GM19025 (cell line): ENCODE measurements around the gene CNTNAP2.
"Not testable (repeated sequence)": the region's sequence is repeated elsewhere in the genome, so short reads cannot be mapped to it uniquely, and the experiment has no call there.

Experiments used
- ATAC-seq: cut with Tn5 transposase; IDR thresholded peaks from one replicate; pipeline ENCODE4 v1.9.1; 2021; ENCODE audit warnings: mild to moderate bottlenecking, low read depth, moderate library complexity; ENCODE audit not compliant: unreplicated experiment

The CNTNAP2 gene

GRCh38 chr7:147053746-147054145, 937.1 kb downstream of the CNTNAP2 start:
- no peak for ATAC-seq

- ATAC-seq: no peak
Measured at GRCh38 chr7:147060070-147060469, 943.5 kb downstream of the CNTNAP2 start.

DNA sequence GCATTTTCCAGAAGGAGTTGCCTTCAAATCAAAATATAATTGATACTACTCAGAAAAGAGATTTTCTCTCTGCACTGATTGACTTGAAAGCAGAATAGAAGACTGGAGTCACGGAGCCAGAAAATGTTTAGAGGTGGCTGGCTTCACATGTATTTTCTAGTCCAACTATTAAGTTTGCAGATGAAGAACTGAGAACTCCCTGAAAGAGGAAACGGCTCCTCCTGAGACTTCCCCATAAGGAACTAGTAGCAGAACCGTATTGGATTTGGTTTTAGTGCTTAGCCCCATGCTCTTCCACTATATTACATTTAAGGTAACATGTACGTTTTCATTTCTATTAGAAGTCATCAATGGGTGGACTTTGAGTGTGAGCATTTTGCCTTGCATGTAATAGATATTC, 946.3 kb downstream of the CNTNAP2 start:
- ATAC-seq: no peak

GRCh38 chr7:147068842-147069241, 952.2 kb downstream of the CNTNAP2 start:
- ATAC-seq: no peak

- no peak for ATAC-seq
Measured at GRCh38 chr7:147069771-147070170, 953.2 kb downstream of the CNTNAP2 start.

GRCh38 chr7:147070886-147071285, 954.3 kb downstream of the CNTNAP2 start:
- ATAC-seq: no peak

- ATAC-seq: no peak
Measured at GRCh38 chr7:147071536-147071935, 954.9 kb downstream of the CNTNAP2 start.

DNA sequence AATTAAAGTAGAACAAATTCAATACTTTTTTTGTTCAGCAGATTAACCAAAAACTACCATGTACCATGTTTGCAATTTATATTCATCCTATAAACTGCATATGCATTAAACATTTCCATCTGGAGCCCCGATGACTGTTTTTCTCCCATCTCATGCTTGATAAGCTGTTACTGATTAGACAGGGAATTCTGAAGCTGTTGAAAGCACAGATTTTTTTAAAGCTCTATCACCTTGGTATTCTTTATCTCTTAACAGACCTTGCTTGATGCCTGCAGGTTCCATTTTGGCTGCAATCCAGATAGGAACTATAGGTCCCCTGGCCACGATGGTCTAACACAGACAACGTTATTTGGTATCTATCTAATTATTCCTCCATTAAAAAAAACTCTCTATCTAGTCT, 961.7 kb downstream of the CNTNAP2 start:
- ATAC-seq: no peak

- ATAC-seq: no peak
Measured at GRCh38 chr7:147079083-147079482, 962.5 kb downstream of the CNTNAP2 start.

DNA sequence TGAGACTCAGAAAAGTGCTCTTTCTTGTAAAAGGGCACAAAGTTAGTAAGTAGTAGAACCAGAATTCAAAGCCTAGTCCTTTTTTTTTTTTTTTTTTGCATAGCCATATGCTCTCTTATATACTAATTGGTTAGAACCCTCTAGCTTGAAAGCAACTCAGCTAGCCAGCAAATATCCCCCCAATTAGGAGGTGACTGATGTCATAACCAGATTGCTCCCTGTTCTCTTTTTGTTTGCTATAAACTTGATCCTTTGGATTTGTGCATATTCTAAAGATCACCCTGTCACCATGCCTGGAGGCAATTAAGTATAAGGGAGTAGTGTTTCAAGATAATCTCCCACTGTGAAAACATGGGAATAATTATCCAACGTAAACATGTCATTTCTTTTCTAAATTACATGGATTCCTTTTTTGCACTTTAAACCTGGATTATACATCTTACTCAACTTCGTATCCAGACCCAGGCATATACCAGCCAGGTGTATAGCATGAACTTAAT, 963.4 kb downstream of the CNTNAP2 start:
- no peak for ATAC-seq

- no peak for ATAC-seq
Measured at GRCh38 chr7:147081117-147081516, 964.5 kb downstream of the CNTNAP2 start.

- no peak for ATAC-seq
Measured at GRCh38 chr7:147089051-147089461, 972.5 kb downstream of the CNTNAP2 start.

GRCh38 chr7:147089608-147090007, 973.0 kb downstream of the CNTNAP2 start:
- ATAC-seq: no peak

GRCh38 chr7:147096629-147097028, 980.0 kb downstream of the CNTNAP2 start:
- ATAC-seq: no peak

GRCh38 chr7:147103224-147103623, 986.6 kb downstream of the CNTNAP2 start:
- no peak for ATAC-seq

DNA sequence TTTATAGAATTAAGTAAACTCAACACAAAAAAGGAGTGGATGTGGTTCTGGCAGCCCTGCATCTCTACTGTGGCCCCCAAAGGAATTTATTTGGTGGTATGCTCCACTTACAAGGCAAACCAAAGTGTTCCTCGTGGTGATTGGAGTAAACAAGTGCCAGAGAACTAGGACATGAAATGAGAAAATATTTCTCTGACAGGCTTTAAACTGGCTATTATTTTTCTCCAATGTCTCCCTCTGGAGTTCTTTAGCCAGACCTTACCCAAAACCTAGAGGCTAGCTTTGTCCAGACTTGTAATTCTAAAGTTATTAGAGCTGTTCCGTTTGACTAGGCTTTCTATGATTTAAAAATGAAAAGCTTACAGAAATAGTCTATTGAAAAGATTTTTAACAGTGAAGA, 990.1 kb downstream of the CNTNAP2 start:
- ATAC-seq: no peak

- not testable (repeated sequence) for ATAC-seq
Measured at GRCh38 chr7:147114525-147114924, 997.9 kb downstream of the CNTNAP2 start.

- ATAC-seq: no peak
Measured at GRCh38 chr7:147136352-147136751, 1019.8 kb downstream of the CNTNAP2 start.

DNA sequence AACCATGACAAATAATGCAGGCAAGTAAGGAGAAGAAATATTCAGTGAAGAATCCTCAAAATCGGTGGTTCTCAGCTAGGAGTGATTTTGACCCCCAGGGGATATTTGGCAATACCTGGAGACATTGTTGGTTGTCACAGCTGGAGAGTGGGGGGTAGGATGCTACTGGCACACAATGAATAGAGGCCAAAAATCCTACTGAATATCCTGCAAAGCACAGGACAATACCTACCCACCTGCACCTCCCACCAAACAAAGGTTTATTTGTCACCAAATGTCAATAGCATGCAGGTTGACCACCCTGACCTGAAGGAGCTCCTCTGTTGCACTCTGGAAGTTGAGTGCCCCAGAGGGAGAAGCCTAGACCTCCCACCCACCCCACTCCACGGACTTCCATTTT, 1028.6 kb downstream of the CNTNAP2 start:
- no peak for ATAC-seq

GRCh38 chr7:147146169-147146568, 1029.6 kb downstream of the CNTNAP2 start:
- no peak for ATAC-seq

GRCh38 chr7:147151661-147152060, 1035.1 kb downstream of the CNTNAP2 start:
- ATAC-seq: no peak

- ATAC-seq: no peak
Measured at GRCh38 chr7:147153571-147153970, 1037.0 kb downstream of the CNTNAP2 start.

- no peak for ATAC-seq
Measured at GRCh38 chr7:147161405-147161804, 1044.8 kb downstream of the CNTNAP2 start.
